H9 (cell line): ENCODE results near the gene TBC1D5. TPM values are rescaled to one million over a fixed set of nuclear protein-coding genes. Genes with fewer than 3 reads are reported as not detected.

Source experiments
- DNase-seq: peaks from one replicate; pipeline ENCODE4 v3.0.0-alpha.2; 2017
- H2AFZ ChIP-seq: one replicate; pipeline ENCODE4 v1.6.1; 2013; ENCODE audit warnings: mild to moderate bottlenecking, low read length, control low read depth, moderate library complexity
- H2AK5ac ChIP-seq: 2 replicates; pipeline ENCODE4 v1.6.1; 2013; ENCODE audit warnings: low read length, control low read depth, mixed read lengths; ENCODE audit not compliant: insufficient read length
- H2BK120ac ChIP-seq: one replicate; pipeline ENCODE4 v1.6.1; 2013; ENCODE audit warnings: low read depth, mild to moderate bottlenecking, low read length, control low read depth, inconsistent platforms; ENCODE audit not compliant: poor library complexity, severe bottlenecking
- H2BK12ac ChIP-seq: 2 replicates; pipeline ENCODE4 v1.6.1; 2013; ENCODE audit warnings: low read length, control low read depth, mixed read lengths, low read depth; ENCODE audit not compliant: insufficient read length
- H2BK15ac ChIP-seq: 2 replicates; pipeline ENCODE4 v1.6.1; 2013; ENCODE audit warnings: low read depth, low read length, control low read depth
- H2BK20ac ChIP-seq: one replicate; pipeline ENCODE4 v1.6.1; 2013; ENCODE audit warnings: low read depth, mild to moderate bottlenecking, low read length, control low read depth, inconsistent platforms; ENCODE audit not compliant: poor library complexity, severe bottlenecking
- H2BK5ac ChIP-seq: 2 replicates; pipeline ENCODE4 v1.6.1; 2013; ENCODE audit warnings: low read length, control low read depth, mixed read lengths; ENCODE audit not compliant: insufficient read length
- H3K14ac ChIP-seq: 2 replicates; pipeline ENCODE4 v1.6.1; 2013; ENCODE audit warnings: low read length, control low read depth; ENCODE audit not compliant: insufficient read depth
- H3K18ac ChIP-seq: 2 replicates; pipeline ENCODE4 v1.6.1; 2013; ENCODE audit warnings: low read depth, mild to moderate bottlenecking, mixed read lengths, low read length, control low read depth; ENCODE audit not compliant: insufficient read length
- H3K23ac ChIP-seq: 2 replicates; pipeline ENCODE4 v1.6.1; 2013; ENCODE audit warnings: low read length, control low read depth, mixed read lengths, low read depth; ENCODE audit not compliant: insufficient read length
- H3K23me2 ChIP-seq: 2 replicates; pipeline ENCODE4 v1.6.1; 2013; ENCODE audit warnings: low read depth, mild to moderate bottlenecking, mixed read lengths, low read length, control low read depth; ENCODE audit not compliant: insufficient read length, poor library complexity, severe bottlenecking
- H3K27ac ChIP-seq: 2 replicates; pipeline ENCODE4 v1.5.1; 2013; ENCODE audit warnings: low read length, control low read depth, mixed read lengths, low read depth; ENCODE audit not compliant: insufficient read length
- H3K27me3 ChIP-seq: 2 replicates; pipeline ENCODE4 v1.6.1; 2013; ENCODE audit warnings: low read length, control low read depth, inconsistent platforms; ENCODE audit not compliant: insufficient read depth
- H3K4ac ChIP-seq: 2 replicates; pipeline ENCODE4 v1.6.1; 2013; ENCODE audit warnings: low read depth, mild to moderate bottlenecking, control low read depth, inconsistent platforms, low read length, moderate library complexity
- H3K4me1 ChIP-seq: 2 replicates; pipeline ENCODE4 v1.6.1; 2013; ENCODE audit warnings: low read length, control low read depth, inconsistent platforms; ENCODE audit not compliant: insufficient read depth
- H3K4me2 ChIP-seq: 2 replicates; pipeline ENCODE4 v1.6.1; 2013; ENCODE audit warnings: low read length, control low read depth, mixed read lengths; ENCODE audit not compliant: insufficient read length, insufficient read depth
- H3K56ac ChIP-seq: 2 replicates; pipeline ENCODE4 v1.6.1; 2013; ENCODE audit warnings: low read depth, mild to moderate bottlenecking, mixed read lengths, low read length, control low read depth; ENCODE audit not compliant: insufficient read length
- H3K79me1 ChIP-seq: 2 replicates; pipeline ENCODE4 v1.6.1; 2013; ENCODE audit warnings: low read depth, mild to moderate bottlenecking, moderate library complexity, low read length, control low read depth, inconsistent platforms; ENCODE audit not compliant: insufficient read depth, poor library complexity, severe bottlenecking
- H3K79me2 ChIP-seq: 2 replicates; pipeline ENCODE4 v1.6.1; 2013; ENCODE audit warnings: low read length, control low read depth, inconsistent platforms; ENCODE audit not compliant: insufficient read depth
- H3K9ac ChIP-seq: 2 replicates; pipeline ENCODE4 v1.6.1; 2013; ENCODE audit warnings: low read length, control low read depth, mixed read lengths; ENCODE audit not compliant: insufficient read length; ENCODE audit errors: extremely low read depth
- H3K9me3 ChIP-seq: one replicate; pipeline ENCODE4 v1.6.1; 2013; ENCODE audit warnings: low read depth, low read length, inconsistent platforms; ENCODE audit not compliant: control insufficient read depth
- H3T11ph ChIP-seq: one replicate; pipeline ENCODE4 v1.6.1; 2013; ENCODE audit warnings: mild to moderate bottlenecking, low read length, control low read depth, inconsistent platforms
- H4K20me1 ChIP-seq: one replicate; pipeline ENCODE4 v1.6.1; 2013; ENCODE audit not compliant: control insufficient read depth, insufficient read length, insufficient read depth
- H4K5ac ChIP-seq: 2 replicates; pipeline ENCODE4 v1.6.1; 2013; ENCODE audit warnings: low read depth, mild to moderate bottlenecking, mixed read lengths, low read length, control low read depth; ENCODE audit not compliant: insufficient read length
- H4K8ac ChIP-seq: replicated peaks from 2 replicates; pipeline ENCODE4 v1.6.1; 2013; ENCODE audit warnings: low read length, control low read depth, mixed read lengths, low read depth; ENCODE audit not compliant: insufficient read length
- H4K91ac ChIP-seq: 2 replicates; pipeline ENCODE4 v1.6.1; 2013; ENCODE audit warnings: low read depth, mild to moderate bottlenecking, moderate library complexity, mixed read lengths, low read length, control low read depth; ENCODE audit not compliant: insufficient read length
- H3K27ac Mint-ChIP-seq, 3 experiments: 2 replicates in 2 of 3; 3 replicates in 1 of 3; pipeline ENCODE4 v1.8.0; 2020 to 2021; ENCODE audit warnings: mixed read lengths in 3 of 3, mild to moderate bottlenecking in 1 of 3, moderate library complexity in 1 of 3
- H3K27me3 Mint-ChIP-seq: 2 replicates; pipeline ENCODE4 v1.8.0; 2021; ENCODE audit warnings: low read depth, mild to moderate bottlenecking, moderate library complexity, mixed read lengths
- H3K36me3 Mint-ChIP-seq, 3 experiments: 2 replicates in 2 of 3; 3 replicates in 1 of 3; pipeline ENCODE4 v1.8.0; 2020 to 2021; ENCODE audit warnings: low read depth in 3 of 3, mixed read lengths in 3 of 3; ENCODE audit not compliant: insufficient read depth in 1 of 3
- H3K4me1 Mint-ChIP-seq, 2 experiments: 2 replicates each; pipeline ENCODE4 v1.8.0; 2020; ENCODE audit warnings: mixed read lengths in 2 of 2
- H3K4me3 Mint-ChIP-seq, 2 experiments: 2 replicates in 1 of 2; 3 replicates in 1 of 2; pipeline ENCODE4 v1.8.0; 2020 to 2021; ENCODE audit warnings: mild to moderate bottlenecking in 2 of 2, mixed read lengths in 2 of 2, moderate library complexity in 1 of 2
- H3K9me3 Mint-ChIP-seq, 2 experiments: 2 replicates in 1 of 2; 3 replicates in 1 of 2; pipeline ENCODE4 v1.8.0; 2020; ENCODE audit warnings: mild to moderate bottlenecking in 2 of 2, mixed read lengths in 2 of 2, moderate library complexity in 1 of 2
- CTCF ChIP-seq: fragments of 200-600 bp; sonication (generic); conservative IDR thresholded peaks from 3 replicates; pipeline ENCODE4 v1.8.0; 2021; ENCODE audit warnings: antibody characterized with exemption, mild to moderate bottlenecking
- WGBS: extraction: QIAGEN DNeasy Blood & Tissue Kit; methylation state at CpG from one replicate; pipeline ENCODE4 v1.1.7; 2013; ENCODE audit warnings: missing lambda C conversion rate, low lambda C conversion rate, mixed read lengths; ENCODE audit not compliant: insufficient read length; ENCODE audit errors: extremely low coverage; 5-methylcytosine and 5-hydroxymethylcytosine counted together
- total RNA-seq: library from RNA; stranded (reverse); gene quantifications from 2 replicates; pipeline ENCODE4 v1.2.1, GENCODE V29; 2021

Gene TBC1D5
- total RNA-seq, 1 experiment from 2014 or later = 25.0 TPM

- Histone ChIP-seq H3K27ac (no peak overlapping the region), H4K91ac (no peak overlapping the region), H2BK15ac (no peak overlapping the region), H3K27me3 (no peaks in the 10 kb centered on the region), H2BK12ac (no peak overlapping the region), H3K79me1 (no peaks in the 10 kb centered on the region), H3K9me3 (no peaks in the 10 kb centered on the region), H3T11ph (no peak overlapping the region), H4K8ac (no peak overlapping the region), H2AK5ac (no peak overlapping the region), H3K14ac (no peak overlapping the region), H3K4me2 (no peak overlapping the region), H2BK20ac (no peak overlapping the region), H2AFZ (no peak overlapping the region), H3K4ac (no peak overlapping the region), H3K18ac (no peak overlapping the region), H3K79me2 (no peaks in the 10 kb centered on the region), H4K20me1 (no peaks in the 10 kb centered on the region), H3K4me1 (no peaks in the 10 kb centered on the region), H3K23me2 (no peaks in the 10 kb centered on the region), H2BK5ac (no peak overlapping the region), H2BK120ac (no peak overlapping the region), H3K23ac (no peak overlapping the region), H3K56ac (no peak overlapping the region), H4K5ac (no peak overlapping the region), H3K9ac (no peak overlapping the region)
- DNase-seq = no peak
- no peak overlapping the region for H3K27ac Mint-ChIP-seq
- H3K27me3 Mint-ChIP-seq = no peaks in the 10 kb centered on the region
- no CpG with 5 or more reads among the region's 4 CpGs for WGBS
- no peaks in the 10 kb centered on the region for H3K4me1 Mint-ChIP-seq
- no peaks in the 10 kb centered on the region for H3K9me3 Mint-ChIP-seq
- no peaks in the 10 kb centered on the region for H3K36me3 Mint-ChIP-seq
- H3K4me3 Mint-ChIP-seq = no peak overlapping the region
- no peak for TF ChIP-seq CTCF
Observed at GRCh38 chr3:17372362-17373210, 369.8 kb downstream of the TBC1D5 start.
